Ovary (tissue), 9 donors: ENCODE results near the gene ZNF182. TPM values are rescaled to one million over a fixed set of nuclear protein-coding genes. Genes with fewer than 3 reads are reported as not detected.
"Not testable (repeated sequence)": the region's sequence is repeated elsewhere in the genome, so short reads cannot be mapped to it uniquely, and the experiment has no call there.

Experiments
- DNase-seq, 5 donors: peaks; one replicate each; pipeline ENCODE4 v3.0.0-alpha.2; 2019 to 2020
- H3K27ac ChIP-seq, 2 donors: fragments of 200-600 bp; one replicate each; pipeline versions ENCODE4 v1.5.1 to v1.8.0; 2019 to 2022
- H3K27me3 ChIP-seq: fragments of 200-600 bp; one replicate; pipeline ENCODE4 v1.8.0; 2022
- H3K36me3 ChIP-seq: fragments of 200-600 bp; sonication (generic); one replicate; pipeline ENCODE4 v1.5.1; 2019
- H3K4me1 ChIP-seq: one replicate; pipeline ENCODE4 v1.8.1; 2013; ENCODE audit warnings: mild to moderate bottlenecking, moderate library complexity; ENCODE audit not compliant: insufficient read depth
- H3K4me3 ChIP-seq: fragments of 200-600 bp; sonication (generic); one replicate; pipeline ENCODE4 v1.5.1; 2017
- H3K9me3 ChIP-seq, 2 donors: fragments of 200-600 bp in 1 of 2; sonication (generic) in 1 of 2; one replicate each; pipeline versions ENCODE4 v1.5.1 to v1.8.1; 2013 to 2019; ENCODE audit warnings: mild to moderate bottlenecking in 1 of 2, moderate library complexity in 1 of 2
- EP300 ChIP-seq: sonication (generic); formaldehyde crosslinking; IDR thresholded peaks from one replicate; pipeline ENCODE4 v1.6.1; 2017; ENCODE audit warnings: antibody characterized with exemption
- POLR2A ChIP-seq: fragments of 450-650 bp; IDR thresholded peaks from one replicate; pipeline ENCODE4 v1.6.1; 2017; ENCODE audit warnings: antibody characterized with exemption, mild to moderate bottlenecking, moderate library complexity
- WGBS, 3 donors: extraction: QIAGEN DNeasy Blood & Tissue Kit in 1 of 3; methylation state at CpG; one replicate each; pipeline versions ENCODE4 v1.1.5 to v1.1.7; 2013 to 2017; 5-methylcytosine and 5-hydroxymethylcytosine counted together
- intact Hi-C, 4 donors: fragments of 100-400 bp; cut with DNase I; formaldehyde crosslinking; loops; one replicate each; pipeline versions ENCODE4 v1.11.0 to v1.15.1; 2022 to 2023
- polyA plus RNA-seq, 2 donors: library from polyadenylated mRNA; stranded (reverse); fragments of 200-250 nt in 1 of 2; fragments of 350-450 nt in 1 of 2; fragmentation: Illumina TruSeq in 1 of 2; extraction: RNeasy Lipid Tissue Mini Kit (QIAGEN cat#74804) in 1 of 2; gene quantifications; one replicate each; pipeline ENCODE4 v1.2.3, GENCODE V29; 2013 to 2014
- total RNA-seq, 7 donors: library from RNA; depleted of rRNA in 2 of 7; stranded (reverse); fragments of >200 nt in 2 of 7; fragmentation: NEBNext Ultra II Directional in 3 of 7; extraction: Animal tissue kit (Norgen Biotek cat#: 25700) in 3 of 7; gene quantifications; one replicate each; pipeline versions ENCODE4 v1.1.0 to v1.2.4, GENCODE V29; 2016 to 2023
- TF ChIP-seq, protein P1 (sequence below), 3 donors: fragments of 450-650 bp in 2 of 3; fragments of 200-600 bp in 1 of 3; IDR thresholded peaks; one replicate each; pipeline versions ENCODE4 v1.5.1 to v1.8.0; 2016 to 2022; ENCODE audit warnings: antibody characterized with exemption in 3 of 3, mild to moderate bottlenecking in 1 of 3
- donor health status: DM: no; HTN: no; CAD: no; lungs with moderate emphysema.
- donor health status: DM: no; HTN: no; CAD: no.
- donor health status: Bipolar disorder and iron deficiency.
- donor health status: DM: yes; HTN: yes; CAD: no.
- donor health status: DM: no; HTN: no; CAD: no.
- donor health status: DM: yes; HTN: yes; CAD: no.

The ZNF182 gene
- total and polyA plus RNA-seq, 9 donors: 3.2 to 6.3 (median 5.2) TPM

DNA sequence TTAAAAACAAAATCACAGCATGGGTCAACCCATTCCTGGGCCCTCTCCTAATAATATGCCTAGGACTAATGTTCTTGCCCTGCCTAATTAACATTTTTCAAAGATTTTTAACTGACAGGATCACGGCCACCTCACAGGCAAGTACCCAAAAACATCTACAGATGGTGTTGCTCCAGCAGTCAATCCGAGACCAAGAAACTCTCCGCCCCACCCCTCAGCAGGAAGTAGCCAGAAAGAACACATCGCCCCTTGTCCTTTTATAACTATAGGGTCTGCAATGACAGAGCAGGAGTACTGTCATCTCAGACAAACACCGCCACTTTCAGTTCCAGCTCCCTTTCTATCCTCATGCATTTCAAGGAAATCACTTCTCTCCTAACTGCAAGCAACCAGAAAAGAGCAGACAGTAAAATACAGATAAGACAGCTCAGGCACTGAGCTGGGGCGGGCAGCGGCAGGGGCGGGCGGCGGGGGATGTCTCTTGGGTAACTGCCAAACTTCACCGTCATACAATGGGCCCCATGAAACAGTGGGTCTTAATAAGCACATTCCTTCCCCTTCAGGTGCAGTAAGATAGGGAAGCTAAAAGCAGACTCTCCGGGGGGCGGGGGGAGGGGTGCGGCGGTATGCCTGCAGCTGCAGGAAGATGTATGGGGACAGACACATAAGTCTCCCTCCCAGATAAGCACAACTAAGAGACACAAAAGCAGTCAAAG lies 67.4 kb downstream of the ZNF182 start:
- no peaks in the 10 kb centered on the region for H3K36me3 ChIP-seq
- no peak overlapping the region for H3K27ac ChIP-seq
- 31 to 49% (median 38%) methylated on average over 15 of the region's 15 CpGs for WGBS, 3 donors
- no peak for DNase-seq
- no peaks in the 10 kb centered on the region for H3K27me3 ChIP-seq
- H3K9me3 ChIP-seq: no peaks in the 10 kb centered on the region
- TF ChIP-seq EP300 (no peak), POLR2A (no peak)
- TF ChIP-seq, protein P1, sequence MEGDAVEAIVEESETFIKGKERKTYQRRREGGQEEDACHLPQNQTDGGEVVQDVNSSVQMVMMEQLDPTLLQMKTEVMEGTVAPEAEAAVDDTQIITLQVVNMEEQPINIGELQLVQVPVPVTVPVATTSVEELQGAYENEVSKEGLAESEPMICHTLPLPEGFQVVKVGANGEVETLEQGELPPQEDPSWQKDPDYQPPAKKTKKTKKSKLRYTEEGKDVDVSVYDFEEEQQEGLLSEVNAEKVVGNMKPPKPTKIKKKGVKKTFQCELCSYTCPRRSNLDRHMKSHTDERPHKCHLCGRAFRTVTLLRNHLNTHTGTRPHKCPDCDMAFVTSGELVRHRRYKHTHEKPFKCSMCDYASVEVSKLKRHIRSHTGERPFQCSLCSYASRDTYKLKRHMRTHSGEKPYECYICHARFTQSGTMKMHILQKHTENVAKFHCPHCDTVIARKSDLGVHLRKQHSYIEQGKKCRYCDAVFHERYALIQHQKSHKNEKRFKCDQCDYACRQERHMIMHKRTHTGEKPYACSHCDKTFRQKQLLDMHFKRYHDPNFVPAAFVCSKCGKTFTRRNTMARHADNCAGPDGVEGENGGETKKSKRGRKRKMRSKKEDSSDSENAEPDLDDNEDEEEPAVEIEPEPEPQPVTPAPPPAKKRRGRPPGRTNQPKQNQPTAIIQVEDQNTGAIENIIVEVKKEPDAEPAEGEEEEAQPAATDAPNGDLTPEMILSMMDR (IDR thresholded peaks at IDR 0.05): no peak
- intact Hi-C loops: no loop called here
- no peaks in the 10 kb centered on the region for H3K4me1 ChIP-seq
- H3K4me3 ChIP-seq: no peak overlapping the region

DNA sequence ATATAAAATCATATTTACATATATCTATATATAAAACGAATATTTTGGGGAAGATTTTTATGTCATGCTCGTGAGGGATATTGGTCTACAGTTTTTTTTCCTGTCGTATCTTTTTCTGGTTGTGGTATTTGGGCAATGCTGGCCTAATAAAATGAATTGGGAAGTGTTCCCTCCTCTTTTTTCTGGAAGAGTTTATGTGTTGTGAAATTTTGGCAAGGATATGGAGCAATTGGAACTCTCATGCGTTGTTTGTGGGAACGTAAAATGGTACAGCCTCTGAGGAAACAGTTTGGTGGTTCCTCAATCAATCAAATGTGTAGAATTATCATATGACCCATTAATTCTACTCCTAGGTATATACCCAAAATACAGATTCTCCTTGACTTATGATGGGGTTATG lies 69.8 kb downstream of the ZNF182 start:
- no peaks in the 10 kb centered on the region for H3K36me3 ChIP-seq
- intact Hi-C loops: no loop called here
- 40 to 65% (median 53%) methylated on average over 5 of the region's 5 CpGs for WGBS, 3 donors
- DNase-seq: no peak
- no peaks in the 10 kb centered on the region for H3K9me3 ChIP-seq
- no peak overlapping the region for H3K27ac ChIP-seq
- no peak overlapping the region for H3K4me3 ChIP-seq
- TF ChIP-seq EP300 (no peak), POLR2A (no peak)
- TF ChIP-seq, protein P1 (IDR thresholded peaks at IDR 0.05): no peak
- H3K4me1 ChIP-seq: no peaks in the 10 kb centered on the region
- H3K27me3 ChIP-seq: no peaks in the 10 kb centered on the region

DNA sequence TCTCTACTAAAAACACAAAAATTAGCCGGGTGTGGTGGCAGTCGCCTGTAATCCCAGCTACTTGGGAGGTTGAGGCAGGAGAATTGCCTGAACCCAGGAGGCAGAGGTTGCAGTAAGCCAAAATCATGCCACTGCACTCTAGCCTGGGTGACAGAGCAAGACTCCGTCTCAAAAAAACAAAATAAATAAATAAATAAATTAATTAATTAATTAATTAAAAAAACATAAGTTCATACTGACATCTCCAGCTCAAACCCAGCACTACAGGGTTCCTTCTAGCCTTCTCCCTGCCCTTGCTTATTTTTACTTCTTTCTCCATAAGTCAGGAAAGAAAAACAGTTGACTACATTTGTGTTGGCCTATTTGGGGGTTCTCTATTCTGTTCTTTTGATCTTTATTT lies 71.8 kb downstream of the ZNF182 start:
- 73 to 78% (median 76%) methylated on average over 3 of the region's 3 CpGs for WGBS, 3 donors

GRCh38 chrX:47927212-47927611 lies 76.6 kb downstream of the ZNF182 start:
- intact Hi-C loops: no loop called here
- DNase-seq: no peak
- no peaks in the 10 kb centered on the region for H3K9me3 ChIP-seq
- no peak for TF ChIP-seq POLR2A
- no peak for TF ChIP-seq EP300
- TF ChIP-seq, protein P1 (IDR thresholded peaks at IDR 0.05): no peak
- no peak overlapping the region for H3K4me3 ChIP-seq
- H3K27me3 ChIP-seq: no peaks in the 10 kb centered on the region
- no peak overlapping the region for H3K27ac ChIP-seq
- no peaks in the 10 kb centered on the region for H3K4me1 ChIP-seq
- 79 to 95% (median 87%) methylated on average over 2 of the region's 2 CpGs for WGBS, 3 donors
- no peaks in the 10 kb centered on the region for H3K36me3 ChIP-seq

More for the DNA sequence above, 71.8 kb downstream of the ZNF182 start:
- H3K27me3 ChIP-seq, H3K4me1 ChIP-seq, H3K9me3 ChIP-seq, H3K4me3 ChIP-seq, DNase-seq, H3K27ac ChIP-seq, H3K36me3 ChIP-seq, intact Hi-C loops: not testable (repeated sequence)

Other genes with a start within 250 kb of the ZNF182 start
- 10 to 100 TPM in 4 of 7 donors, 1 to 10 TPM in 3; 4.1 to 13.9 (median 10.0) TPM for gene ZNF81, start 167.1 kb downstream of the ZNF182 start, total RNA-seq
- 1 to 10 TPM; 1.5 to 3.6 TPM for gene ZNF81, start 167.1 kb downstream of the ZNF182 start, polyA plus RNA-seq
- not detected for gene SPACA5, start 3.0 kb upstream of the ZNF182 start, total RNA-seq
- gene SPACA5, start 3.0 kb upstream of the ZNF182 start, polyA plus RNA-seq: under 1 TPM in 1 of 2 donors, not detected in 1; 0.25 TPM
- 1 to 10 TPM; 2.8 to 6.9 (median 4.1) TPM for gene ZNF630, start 67.7 kb upstream of the ZNF182 start, total RNA-seq
- gene ZNF630, start 67.7 kb upstream of the ZNF182 start, polyA plus RNA-seq: 1 to 10 TPM; 2.9 to 6.6 TPM
- not detected for gene SPACA5B, start 126.6 kb upstream of the ZNF182 start, total RNA-seq
- not detected for gene SPACA5B, start 126.6 kb upstream of the ZNF182 start, polyA plus RNA-seq
- gene SSX5, start 192.8 kb upstream of the ZNF182 start, total RNA-seq: not detected
- not detected for gene SSX5, start 192.8 kb upstream of the ZNF182 start, polyA plus RNA-seq